ENCODE data around the gene FZR1. TPM values are rescaled to one million over a fixed set of nuclear protein-coding genes. Genes with fewer than 3 reads are reported as not detected.

FZR1 gene
- total RNA-seq, 1 donor from 2014 or later = 20.7 TPM

GRCh38 chr19:3459089-3459881, 46.8 kb upstream of the FZR1 start:
- Histone ChIP-seq H3K36me3 (peaks cover 62% of the 10 kb centered on the region), H3K27me3 (ENCODE audit: low read depth) (no peaks in the 10 kb centered on the region), H3K27ac (replicated peaks) (peak overlapping the region; percentile 90), H3K4me1 (peaks cover 49% of the 10 kb centered on the region), H3K9me3 (replicated peaks) (no peaks in the 10 kb centered on the region), H3K4me3 (peak overlapping the region; percentile 44)
- intact Hi-C loops (cut with micrococcal nuclease) = no loop called here
- DNase-seq = peak; percentile 91
- TF ChIP-seq CTCF (IDR thresholded peaks at IDR 0.05; ENCODE audit: borderline replicate concordance) = no peak

- peak overlapping the region; percentile 1 for H3K4me3 ChIP-seq
- TF ChIP-seq CTCF (IDR thresholded peaks at IDR 0.05; ENCODE audit: borderline replicate concordance) = no peak
- H3K27me3 ChIP-seq (ENCODE audit: low read depth) = no peaks in the 10 kb centered on the region
- intact Hi-C loops (cut with micrococcal nuclease) = no loop called here
- H3K27ac ChIP-seq (replicated peaks) = peak overlapping the region; percentile 90
- H3K36me3 ChIP-seq = peaks cover 54% of the 10 kb centered on the region
- DNase-seq = no peak
- H3K4me1 ChIP-seq = peaks cover 57% of the 10 kb centered on the region
- no peaks in the 10 kb centered on the region for H3K9me3 ChIP-seq (replicated peaks)
Measured at GRCh38 chr19:3459965-3460582, 46.0 kb upstream of the FZR1 start.

GRCh38 chr19:3462991-3463713, 43.0 kb upstream of the FZR1 start:
- Histone ChIP-seq H3K27ac (replicated peaks) (no peak overlapping the region), H3K9me3 (replicated peaks) (no peaks in the 10 kb centered on the region), H3K4me3 (no peak overlapping the region), H3K27me3 (ENCODE audit: low read depth) (no peaks in the 10 kb centered on the region), H3K4me1 (peaks cover 63% of the 10 kb centered on the region), H3K36me3 (peaks cover 33% of the 10 kb centered on the region)
- intact Hi-C loops (cut with micrococcal nuclease) = no loop called here
- no peak for TF ChIP-seq CTCF (IDR thresholded peaks at IDR 0.05; ENCODE audit: borderline replicate concordance)
- no peak for DNase-seq

GRCh38 chr19:3463714-3464586, 42.2 kb upstream of the FZR1 start:
- no peak for TF ChIP-seq CTCF (IDR thresholded peaks at IDR 0.05; ENCODE audit: borderline replicate concordance)
- no peaks in the 10 kb centered on the region for H3K9me3 ChIP-seq (replicated peaks)
- no peak overlapping the region for H3K4me3 ChIP-seq
- no peak overlapping the region for H3K27ac ChIP-seq (replicated peaks)
- no peaks in the 10 kb centered on the region for H3K27me3 ChIP-seq (ENCODE audit: low read depth)
- peaks cover 63% of the 10 kb centered on the region for H3K4me1 ChIP-seq
- H3K36me3 ChIP-seq = peaks cover 33% of the 10 kb centered on the region
- intact Hi-C loops (cut with micrococcal nuclease) = no loop called here
- no peak for DNase-seq

Data from left ventricle myocardium inferior (tissue), 1 donor.